ENCODE results near the gene RARA. TPM values are rescaled to one million over a fixed set of nuclear protein-coding genes. Genes with fewer than 3 reads are reported as not detected.

RARA gene
- total and polyA plus RNA-seq, 2 donors (not counting 1 experiment from before 2014, with no cell fraction given), result 7.0 to 7.8 TPM

DNA sequence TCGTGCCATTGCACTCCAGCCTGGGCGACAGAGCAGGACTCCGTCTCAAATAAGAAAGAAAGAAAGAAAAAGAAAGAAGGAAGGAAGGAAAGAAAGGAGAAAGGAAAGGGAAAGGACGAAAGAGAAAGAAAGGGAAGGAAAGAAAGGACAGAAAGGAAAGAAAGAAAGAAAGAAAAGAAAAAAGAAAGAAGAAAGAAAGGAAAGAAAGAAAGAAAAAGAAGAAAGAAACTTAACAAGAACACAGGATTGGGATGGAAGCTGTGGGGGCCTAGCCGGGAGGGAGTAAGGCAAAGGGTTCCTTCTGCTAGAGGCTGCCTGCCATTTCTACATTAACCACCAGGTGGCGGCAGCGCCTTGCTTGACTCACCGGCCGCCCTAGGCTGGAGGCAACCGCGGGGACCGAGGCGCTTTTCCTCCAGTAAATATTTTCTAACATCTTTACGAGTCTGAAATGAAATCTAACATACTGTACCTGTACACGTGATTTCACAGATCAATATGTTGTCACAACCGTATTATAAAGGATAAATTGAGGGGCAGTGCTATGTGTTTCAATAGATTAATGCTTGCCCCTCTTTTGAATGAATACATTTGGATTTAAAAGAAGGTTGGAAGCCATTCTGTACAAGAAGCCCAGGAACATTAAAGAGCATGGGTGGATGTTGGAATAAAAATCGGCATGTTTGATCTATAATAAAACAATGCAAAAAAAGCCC is 49.5 kb downstream of the RARA start:
- H3K9me3 ChIP-seq (ENCODE audit: control insufficient read depth, insufficient read depth, low read depth, low read length), result no peaks in the 10 kb centered on the region
- H3K79me2 ChIP-seq (ENCODE audit: control insufficient read depth, insufficient read depth, low read length), result no peaks in the 10 kb centered on the region
- H3K9ac ChIP-seq (ENCODE audit: insufficient read depth, low read length), result peak overlapping the region; percentile 13
- H4K20me1 ChIP-seq (ENCODE audit: control insufficient read depth, extremely low read depth, insufficient read depth, low read length), result no peaks in the 10 kb centered on the region
- TF ChIP-seq, protein P1, sequence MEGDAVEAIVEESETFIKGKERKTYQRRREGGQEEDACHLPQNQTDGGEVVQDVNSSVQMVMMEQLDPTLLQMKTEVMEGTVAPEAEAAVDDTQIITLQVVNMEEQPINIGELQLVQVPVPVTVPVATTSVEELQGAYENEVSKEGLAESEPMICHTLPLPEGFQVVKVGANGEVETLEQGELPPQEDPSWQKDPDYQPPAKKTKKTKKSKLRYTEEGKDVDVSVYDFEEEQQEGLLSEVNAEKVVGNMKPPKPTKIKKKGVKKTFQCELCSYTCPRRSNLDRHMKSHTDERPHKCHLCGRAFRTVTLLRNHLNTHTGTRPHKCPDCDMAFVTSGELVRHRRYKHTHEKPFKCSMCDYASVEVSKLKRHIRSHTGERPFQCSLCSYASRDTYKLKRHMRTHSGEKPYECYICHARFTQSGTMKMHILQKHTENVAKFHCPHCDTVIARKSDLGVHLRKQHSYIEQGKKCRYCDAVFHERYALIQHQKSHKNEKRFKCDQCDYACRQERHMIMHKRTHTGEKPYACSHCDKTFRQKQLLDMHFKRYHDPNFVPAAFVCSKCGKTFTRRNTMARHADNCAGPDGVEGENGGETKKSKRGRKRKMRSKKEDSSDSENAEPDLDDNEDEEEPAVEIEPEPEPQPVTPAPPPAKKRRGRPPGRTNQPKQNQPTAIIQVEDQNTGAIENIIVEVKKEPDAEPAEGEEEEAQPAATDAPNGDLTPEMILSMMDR (conservative IDR thresholded peaks at IDR 0.05 in 1 of 2, IDR thresholded peaks at IDR 0.05 in 1 of 2; ENCODE audit: low read depth in 1 of 2, low read length in 2 of 2), result peak; percentile 89 to 92
- no peak for TF ChIP-seq EZH2 (IDR thresholded peaks at IDR 0.05; ENCODE audit: low read length, missing control alignments)
- H3K4me2 ChIP-seq (ENCODE audit: extremely low read depth, insufficient read depth, low read length), result peak overlapping the region; percentile 75
- peak; percentile 67 to 85 for DNase-seq (ENCODE audit: low read depth in 2 of 2)
- H3K27ac ChIP-seq (ENCODE audit: insufficient read depth, low read length), result peak overlapping the region; percentile 1
- H2AFZ ChIP-seq (ENCODE audit: low read length), result peak overlapping the region; percentile 15
- H3K4me1 ChIP-seq (ENCODE audit: control insufficient read depth, extremely low read depth, insufficient read depth, low read length), result peaks cover 8% of the 10 kb centered on the region
- peaks cover 12% of the 10 kb centered on the region for H3K36me3 ChIP-seq (ENCODE audit: control insufficient read depth, insufficient read depth, low read length)
- peak overlapping the region in 2 of 4 experiments; percentile 3 to 21 for H3K4me3 ChIP-seq (replicated peaks in 1 of 4; ENCODE audit: control extremely low read depth in 1 of 4, insufficient read depth in 1 of 4, low read depth in 3 of 4, low read length in 4 of 4)
- H3K27me3 ChIP-seq (ENCODE audit: control insufficient read depth, insufficient read depth, low read length), result no peaks in the 10 kb centered on the region

DNA sequence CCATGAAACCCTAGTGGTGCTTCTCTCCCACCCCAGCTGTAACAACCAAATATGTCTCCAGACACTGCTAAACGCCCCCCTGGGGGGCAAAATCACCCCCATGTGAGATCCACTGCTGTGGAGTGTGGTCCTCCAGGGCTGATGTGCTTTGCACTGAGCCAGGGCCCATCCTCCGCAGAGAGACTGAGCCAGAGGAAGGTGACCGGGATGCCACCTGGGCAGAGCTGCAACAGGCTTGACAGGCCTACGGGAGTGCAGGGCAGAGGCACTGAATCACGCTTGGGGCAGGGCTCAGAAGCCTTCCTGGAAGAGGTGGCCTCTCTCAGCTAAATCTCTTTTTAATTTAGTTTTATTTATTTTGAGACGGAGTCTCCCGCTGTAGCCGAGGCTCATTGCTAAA is 51.1 kb downstream of the RARA start:
- no peak overlapping the region for H3K4me2 ChIP-seq (ENCODE audit: extremely low read depth, insufficient read depth, low read length)
- peaks cover 9% of the 10 kb centered on the region for H3K36me3 ChIP-seq (ENCODE audit: control insufficient read depth, insufficient read depth, low read length)
- H3K27me3 ChIP-seq (ENCODE audit: control insufficient read depth, insufficient read depth, low read length), result no peaks in the 10 kb centered on the region
- no peak for DNase-seq (ENCODE audit: low read depth in 2 of 2)
- H3K4me3 ChIP-seq (replicated peaks in 1 of 4; ENCODE audit: control extremely low read depth in 1 of 4, insufficient read depth in 1 of 4, low read depth in 3 of 4, low read length in 4 of 4), result no peak overlapping the region
- TF ChIP-seq, protein P1 (conservative IDR thresholded peaks at IDR 0.05 in 1 of 2, IDR thresholded peaks at IDR 0.05 in 1 of 2; ENCODE audit: low read depth in 1 of 2, low read length in 2 of 2), result no peak
- TF ChIP-seq EZH2 (IDR thresholded peaks at IDR 0.05; ENCODE audit: low read length, missing control alignments), result no peak
- H3K4me1 ChIP-seq (ENCODE audit: control insufficient read depth, extremely low read depth, insufficient read depth, low read length), result peaks cover 12% of the 10 kb centered on the region
- H3K9ac ChIP-seq (ENCODE audit: insufficient read depth, low read length), result no peak overlapping the region
- H3K79me2 ChIP-seq (ENCODE audit: control insufficient read depth, insufficient read depth, low read length), result no peaks in the 10 kb centered on the region
- no peak overlapping the region for H2AFZ ChIP-seq (ENCODE audit: low read length)
- H3K27ac ChIP-seq (ENCODE audit: insufficient read depth, low read length), result no peak overlapping the region
- H3K9me3 ChIP-seq (ENCODE audit: control insufficient read depth, insufficient read depth, low read depth, low read length), result no peaks in the 10 kb centered on the region
- no peaks in the 10 kb centered on the region for H4K20me1 ChIP-seq (ENCODE audit: control insufficient read depth, extremely low read depth, insufficient read depth, low read length)

DNA sequence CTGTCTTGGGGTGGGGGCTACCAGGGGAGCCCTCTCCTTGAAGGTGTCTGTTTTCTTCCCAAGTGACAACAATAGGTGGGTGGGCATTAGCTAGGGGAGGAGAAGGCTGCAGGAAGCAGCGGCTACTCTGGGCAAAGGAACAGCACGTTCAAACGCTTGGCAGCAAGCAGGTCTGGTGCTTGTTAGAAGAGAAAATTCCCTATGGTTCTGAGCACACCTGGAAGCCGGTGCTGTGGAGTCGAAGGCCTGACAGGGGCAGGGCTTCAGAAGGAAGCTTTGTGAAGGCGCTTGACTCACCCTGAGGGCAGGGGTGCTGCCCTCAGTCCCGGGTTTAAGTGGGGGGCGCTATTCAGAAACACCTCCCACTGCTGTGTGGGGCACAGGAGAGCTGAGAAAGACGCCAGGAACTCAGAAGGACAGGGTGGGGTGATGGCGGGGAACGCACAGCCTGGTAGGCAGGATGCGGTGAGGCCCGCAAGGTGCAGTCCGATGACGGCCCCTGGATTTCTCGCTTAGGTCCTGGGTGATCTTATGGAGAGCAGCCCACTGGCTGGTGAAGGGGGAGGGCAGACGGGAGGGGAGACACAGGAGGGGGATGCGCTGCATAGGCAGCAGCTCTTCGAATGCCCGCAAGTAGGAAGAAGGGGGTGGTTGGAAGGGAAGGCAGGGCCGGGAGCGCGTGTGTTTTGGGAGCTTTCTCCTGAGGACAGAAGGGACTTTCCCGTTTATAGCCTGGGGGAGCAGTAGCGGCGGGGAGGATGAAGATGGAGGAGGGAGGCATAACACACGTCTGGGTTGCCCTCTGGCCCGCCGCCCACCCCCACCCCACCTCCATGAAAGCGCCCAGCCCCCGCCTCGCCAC is 52.3 kb downstream of the RARA start:
- Histone ChIP-seq H3K4me2 (ENCODE audit: extremely low read depth, insufficient read depth, low read length) (no peak overlapping the region), H3K4me1 (ENCODE audit: control insufficient read depth, extremely low read depth, insufficient read depth, low read length) (peaks cover 7% of the 10 kb centered on the region), H2AFZ (ENCODE audit: low read length) (no peak overlapping the region), H3K9me3 (ENCODE audit: control insufficient read depth, insufficient read depth, low read depth, low read length) (no peaks in the 10 kb centered on the region), H3K9ac (ENCODE audit: insufficient read depth, low read length) (no peak overlapping the region), H3K4me3 (replicated peaks in 1 of 4; ENCODE audit: control extremely low read depth in 1 of 4, insufficient read depth in 1 of 4, low read depth in 3 of 4, low read length in 4 of 4) (no peak overlapping the region), H3K27me3 (ENCODE audit: control insufficient read depth, insufficient read depth, low read length) (no peaks in the 10 kb centered on the region), H4K20me1 (ENCODE audit: control insufficient read depth, extremely low read depth, insufficient read depth, low read length) (no peaks in the 10 kb centered on the region), H3K36me3 (ENCODE audit: control insufficient read depth, insufficient read depth, low read length) (peaks cover 1% of the 10 kb centered on the region), H3K79me2 (ENCODE audit: control insufficient read depth, insufficient read depth, low read length) (no peaks in the 10 kb centered on the region), H3K27ac (ENCODE audit: insufficient read depth, low read length) (no peak overlapping the region)
- TF ChIP-seq EZH2 (IDR thresholded peaks at IDR 0.05; ENCODE audit: low read length, missing control alignments), result no peak
- TF ChIP-seq, protein P1 (conservative IDR thresholded peaks at IDR 0.05 in 1 of 2, IDR thresholded peaks at IDR 0.05 in 1 of 2; ENCODE audit: low read depth in 1 of 2, low read length in 2 of 2), result no peak
- DNase-seq (ENCODE audit: low read depth in 2 of 2), result no peak

Measured in fibroblast of lung (primary cell).